H9 (cell line): ENCODE data around the gene OR52N1. TPM values are rescaled to one million over a fixed set of nuclear protein-coding genes. Genes with fewer than 3 reads are reported as not detected.

ENCODE experiments used
- DNase-seq: peaks from one replicate; pipeline ENCODE4 v3.0.0-alpha.2; 2017
- H2AFZ ChIP-seq: one replicate; pipeline ENCODE4 v1.6.1; 2013; ENCODE audit warnings: mild to moderate bottlenecking, low read length, control low read depth, moderate library complexity
- H2AK5ac ChIP-seq: 2 replicates; pipeline ENCODE4 v1.6.1; 2013; ENCODE audit warnings: low read length, control low read depth, mixed read lengths; ENCODE audit not compliant: insufficient read length
- H2BK120ac ChIP-seq: one replicate; pipeline ENCODE4 v1.6.1; 2013; ENCODE audit warnings: low read depth, mild to moderate bottlenecking, low read length, control low read depth, inconsistent platforms; ENCODE audit not compliant: poor library complexity, severe bottlenecking
- H2BK12ac ChIP-seq: 2 replicates; pipeline ENCODE4 v1.6.1; 2013; ENCODE audit warnings: low read length, control low read depth, mixed read lengths, low read depth; ENCODE audit not compliant: insufficient read length
- H2BK15ac ChIP-seq: 2 replicates; pipeline ENCODE4 v1.6.1; 2013; ENCODE audit warnings: low read depth, low read length, control low read depth
- H2BK20ac ChIP-seq: one replicate; pipeline ENCODE4 v1.6.1; 2013; ENCODE audit warnings: low read depth, mild to moderate bottlenecking, low read length, control low read depth, inconsistent platforms; ENCODE audit not compliant: poor library complexity, severe bottlenecking
- H2BK5ac ChIP-seq: 2 replicates; pipeline ENCODE4 v1.6.1; 2013; ENCODE audit warnings: low read length, control low read depth, mixed read lengths; ENCODE audit not compliant: insufficient read length
- H3K14ac ChIP-seq: 2 replicates; pipeline ENCODE4 v1.6.1; 2013; ENCODE audit warnings: low read length, control low read depth; ENCODE audit not compliant: insufficient read depth
- H3K18ac ChIP-seq: 2 replicates; pipeline ENCODE4 v1.6.1; 2013; ENCODE audit warnings: low read depth, mild to moderate bottlenecking, mixed read lengths, low read length, control low read depth; ENCODE audit not compliant: insufficient read length
- H3K23ac ChIP-seq: 2 replicates; pipeline ENCODE4 v1.6.1; 2013; ENCODE audit warnings: low read length, control low read depth, mixed read lengths, low read depth; ENCODE audit not compliant: insufficient read length
- H3K23me2 ChIP-seq: 2 replicates; pipeline ENCODE4 v1.6.1; 2013; ENCODE audit warnings: low read depth, mild to moderate bottlenecking, mixed read lengths, low read length, control low read depth; ENCODE audit not compliant: insufficient read length, poor library complexity, severe bottlenecking
- H3K27ac ChIP-seq: 2 replicates; pipeline ENCODE4 v1.5.1; 2013; ENCODE audit warnings: low read length, control low read depth, mixed read lengths, low read depth; ENCODE audit not compliant: insufficient read length
- H3K27me3 ChIP-seq: 2 replicates; pipeline ENCODE4 v1.6.1; 2013; ENCODE audit warnings: low read length, control low read depth, inconsistent platforms; ENCODE audit not compliant: insufficient read depth
- H3K4ac ChIP-seq: 2 replicates; pipeline ENCODE4 v1.6.1; 2013; ENCODE audit warnings: low read depth, mild to moderate bottlenecking, control low read depth, inconsistent platforms, low read length, moderate library complexity
- H3K4me1 ChIP-seq: 2 replicates; pipeline ENCODE4 v1.6.1; 2013; ENCODE audit warnings: low read length, control low read depth, inconsistent platforms; ENCODE audit not compliant: insufficient read depth
- H3K4me2 ChIP-seq: 2 replicates; pipeline ENCODE4 v1.6.1; 2013; ENCODE audit warnings: low read length, control low read depth, mixed read lengths; ENCODE audit not compliant: insufficient read length, insufficient read depth
- H3K56ac ChIP-seq: 2 replicates; pipeline ENCODE4 v1.6.1; 2013; ENCODE audit warnings: low read depth, mild to moderate bottlenecking, mixed read lengths, low read length, control low read depth; ENCODE audit not compliant: insufficient read length
- H3K79me1 ChIP-seq: 2 replicates; pipeline ENCODE4 v1.6.1; 2013; ENCODE audit warnings: low read depth, mild to moderate bottlenecking, moderate library complexity, low read length, control low read depth, inconsistent platforms; ENCODE audit not compliant: insufficient read depth, poor library complexity, severe bottlenecking
- H3K79me2 ChIP-seq: 2 replicates; pipeline ENCODE4 v1.6.1; 2013; ENCODE audit warnings: low read length, control low read depth, inconsistent platforms; ENCODE audit not compliant: insufficient read depth
- H3K9ac ChIP-seq: 2 replicates; pipeline ENCODE4 v1.6.1; 2013; ENCODE audit warnings: low read length, control low read depth, mixed read lengths; ENCODE audit not compliant: insufficient read length; ENCODE audit errors: extremely low read depth
- H3K9me3 ChIP-seq: one replicate; pipeline ENCODE4 v1.6.1; 2013; ENCODE audit warnings: low read depth, low read length, inconsistent platforms; ENCODE audit not compliant: control insufficient read depth
- H3T11ph ChIP-seq: one replicate; pipeline ENCODE4 v1.6.1; 2013; ENCODE audit warnings: mild to moderate bottlenecking, low read length, control low read depth, inconsistent platforms
- H4K20me1 ChIP-seq: one replicate; pipeline ENCODE4 v1.6.1; 2013; ENCODE audit not compliant: control insufficient read depth, insufficient read length, insufficient read depth
- H4K5ac ChIP-seq: 2 replicates; pipeline ENCODE4 v1.6.1; 2013; ENCODE audit warnings: low read depth, mild to moderate bottlenecking, mixed read lengths, low read length, control low read depth; ENCODE audit not compliant: insufficient read length
- H4K8ac ChIP-seq: replicated peaks from 2 replicates; pipeline ENCODE4 v1.6.1; 2013; ENCODE audit warnings: low read length, control low read depth, mixed read lengths, low read depth; ENCODE audit not compliant: insufficient read length
- H4K91ac ChIP-seq: 2 replicates; pipeline ENCODE4 v1.6.1; 2013; ENCODE audit warnings: low read depth, mild to moderate bottlenecking, moderate library complexity, mixed read lengths, low read length, control low read depth; ENCODE audit not compliant: insufficient read length
- H3K27ac Mint-ChIP-seq, 3 experiments: 2 replicates in 2 of 3; 3 replicates in 1 of 3; pipeline ENCODE4 v1.8.0; 2020 to 2021; ENCODE audit warnings: mixed read lengths in 3 of 3, mild to moderate bottlenecking in 1 of 3, moderate library complexity in 1 of 3
- H3K27me3 Mint-ChIP-seq: 2 replicates; pipeline ENCODE4 v1.8.0; 2021; ENCODE audit warnings: low read depth, mild to moderate bottlenecking, moderate library complexity, mixed read lengths
- H3K36me3 Mint-ChIP-seq, 3 experiments: 2 replicates in 2 of 3; 3 replicates in 1 of 3; pipeline ENCODE4 v1.8.0; 2020 to 2021; ENCODE audit warnings: low read depth in 3 of 3, mixed read lengths in 3 of 3; ENCODE audit not compliant: insufficient read depth in 1 of 3
- H3K4me1 Mint-ChIP-seq, 2 experiments: 2 replicates each; pipeline ENCODE4 v1.8.0; 2020; ENCODE audit warnings: mixed read lengths in 2 of 2
- H3K4me3 Mint-ChIP-seq, 2 experiments: 2 replicates in 1 of 2; 3 replicates in 1 of 2; pipeline ENCODE4 v1.8.0; 2020 to 2021; ENCODE audit warnings: mild to moderate bottlenecking in 2 of 2, mixed read lengths in 2 of 2, moderate library complexity in 1 of 2
- H3K9me3 Mint-ChIP-seq, 2 experiments: 2 replicates in 1 of 2; 3 replicates in 1 of 2; pipeline ENCODE4 v1.8.0; 2020; ENCODE audit warnings: mild to moderate bottlenecking in 2 of 2, mixed read lengths in 2 of 2, moderate library complexity in 1 of 2
- CTCF ChIP-seq: fragments of 200-600 bp; sonication (generic); conservative IDR thresholded peaks from 3 replicates; pipeline ENCODE4 v1.8.0; 2021; ENCODE audit warnings: antibody characterized with exemption, mild to moderate bottlenecking
- WGBS: extraction: QIAGEN DNeasy Blood & Tissue Kit; methylation state at CpG from one replicate; pipeline ENCODE4 v1.1.7; 2013; ENCODE audit warnings: missing lambda C conversion rate, low lambda C conversion rate, mixed read lengths; ENCODE audit not compliant: insufficient read length; ENCODE audit errors: extremely low coverage; 5-methylcytosine and 5-hydroxymethylcytosine counted together
- total RNA-seq: library from RNA; stranded (reverse); gene quantifications from 2 replicates; pipeline ENCODE4 v1.2.1, GENCODE V29; 2021

OR52N1 gene
- total RNA-seq, 1 experiment from 2014 or later: not detected

- H3T11ph ChIP-seq: no peak overlapping the region
- H2BK5ac ChIP-seq: no peak overlapping the region
- Mint-ChIP-seq H3K4me3 (no peak overlapping the region), H3K36me3 (no peaks in the 10 kb centered on the region), H3K4me1 (0 out of 4 replicates have a peak, but pooled peaks cover 0 to 2% of the 10 kb centered on the region in 2 experiments), H3K9me3 (no peaks in the 10 kb centered on the region), H3K27ac (no peak overlapping the region; a peak in 1 of 7 replicates), H3K27me3 (no peaks in the 10 kb centered on the region)
- no peak overlapping the region for H2AFZ ChIP-seq
- H3K9ac ChIP-seq: no peak overlapping the region
- H4K8ac ChIP-seq: no peak overlapping the region
- H3K9me3 ChIP-seq: no peaks in the 10 kb centered on the region
- H3K4me2 ChIP-seq: no peak overlapping the region
- H3K14ac ChIP-seq: no peak overlapping the region
- no peak overlapping the region for H3K27ac ChIP-seq
- H3K56ac ChIP-seq: no peak overlapping the region
- no peaks in the 10 kb centered on the region for H3K79me2 ChIP-seq
- no peaks in the 10 kb centered on the region for H3K79me1 ChIP-seq
- no peaks in the 10 kb centered on the region for H3K27me3 ChIP-seq
- H3K23me2 ChIP-seq: no peaks in the 10 kb centered on the region
- H2BK15ac ChIP-seq: no peak overlapping the region
- H2BK12ac ChIP-seq: no peak overlapping the region
- H3K4ac ChIP-seq: no peak overlapping the region
- WGBS: no CpG with 5 or more reads among the region's 6 CpGs
- no peak overlapping the region for H2BK120ac ChIP-seq
- H3K18ac ChIP-seq: no peak overlapping the region
- H4K20me1 ChIP-seq: no peaks in the 10 kb centered on the region
- H2BK20ac ChIP-seq: no peak overlapping the region
- H3K4me1 ChIP-seq: no peaks in the 10 kb centered on the region
- no peak for DNase-seq
- H2AK5ac ChIP-seq: no peak overlapping the region
- H4K91ac ChIP-seq: no peak overlapping the region
- TF ChIP-seq CTCF: no peak
- no peak overlapping the region for H4K5ac ChIP-seq
- no peak overlapping the region for H3K23ac ChIP-seq
These were observed 53.2 kb downstream of the OR52N1 start for GRCh38 chr11:5737670-5738392.
